Transverse colon (tissue), 4 donors: ENCODE results near the gene CDK11A. TPM values are rescaled to one million over a fixed set of nuclear protein-coding genes. Genes with fewer than 3 reads are reported as not detected.

Experiments
- DNase-seq: peaks from one replicate; pipeline ENCODE4 v3.0.0-alpha.2; 2019
- H3K27ac ChIP-seq, 4 donors: fragments of 200-600 bp; sonication (generic); 2 replicates each; pipeline ENCODE4 v1.5.1; 2016 to 2018; ENCODE audit warnings: inconsistent platforms in 4 of 4
- H3K27me3 ChIP-seq: fragments of 200-600 bp; sonication (generic); 2 replicates; pipeline ENCODE4 v1.5.1; 2017; ENCODE audit warnings: inconsistent platforms
- H3K36me3 ChIP-seq, 4 donors: fragments of 200-600 bp; sonication (generic); 2 replicates each; pipeline ENCODE4 v1.5.1; 2017 to 2019; ENCODE audit warnings: inconsistent platforms in 4 of 4
- H3K4me1 ChIP-seq, 4 donors: fragments of 200-600 bp; sonication (generic); 2 replicates each; pipeline ENCODE4 v1.5.1; 2017 to 2020; ENCODE audit warnings: inconsistent platforms in 4 of 4
- H3K4me3 ChIP-seq, 4 donors: fragments of 200-600 bp; sonication (generic); 1 replicate in 1 of 4; 2 replicates in 3 of 4; pipeline versions ENCODE4 v1.5.1 to v1.6.1; 2017 to 2019; ENCODE audit warnings: inconsistent platforms in 4 of 4
- H3K9me3 ChIP-seq, 2 donors: fragments of 200-600 bp; sonication (generic); 2 replicates each; pipeline ENCODE4 v1.5.1; 2017 to 2019; ENCODE audit warnings: inconsistent platforms in 2 of 2
- EP300 ChIP-seq: sonication (generic); formaldehyde crosslinking; IDR thresholded peaks from one replicate; pipeline ENCODE4 v1.6.1; 2017; ENCODE audit warnings: antibody characterized with exemption, low read depth
- POLR2A ChIP-seq: fragments of 450-650 bp; IDR thresholded peaks from one replicate; pipeline ENCODE4 v1.6.1; 2016; ENCODE audit warnings: antibody characterized with exemption, mild to moderate bottlenecking, moderate library complexity
- POLR2AphosphoS5 ChIP-seq, 3 donors: sonication (generic); formaldehyde crosslinking; IDR thresholded peaks; one replicate each; pipeline ENCODE4 v1.6.1; 2016; ENCODE audit warnings: antibody characterized with exemption in 3 of 3
- whole genome bisulfite sequencing, 2 donors: methylation state at CpG; one replicate each; pipeline ENCODE4 v1.1.5; 2018; ENCODE audit warnings: low coverage in 1 of 2; 5-methylcytosine and 5-hydroxymethylcytosine counted together
- in situ Hi-C, 4 donors: fragments of 200-750 bp; cut with MboI; loops; one replicate each; pipeline versions ENCODE4 v1.15.0 to v1.15.1; 2017; ENCODE audit warnings: low sequenced_read_pairs in 3 of 4, low pct_ligation_motif_present in 1 of 4, low pct_unique_long_range_greater_than_20kb in 1 of 4
- intact Hi-C: fragments of 100-400 bp; cut with DNase I; formaldehyde crosslinking; loops from one replicate; pipeline ENCODE4 v1.15.1; 2023; ENCODE audit warnings: low total_unique reads
- total RNA-seq, 4 donors: library from RNA; depleted of rRNA; stranded (reverse); fragments of >200 nt; gene quantifications; one replicate each; pipeline ENCODE4 v1.1.0, GENCODE V29; 2016
- TF ChIP-seq, protein P1 (sequence below), 5 experiments: fragments of 200-600 bp in 3 of 5; fragments of 450-650 bp in 2 of 5; sonication (generic) in 3 of 5; IDR thresholded peaks; 1 replicate in 2 of 5; 2 replicates in 3 of 5; pipeline ENCODE4 v1.5.1; 2016 to 2017; ENCODE audit warnings: antibody characterized with exemption in 5 of 5, inconsistent platforms in 3 of 5, mild to moderate bottlenecking in 2 of 5, moderate library complexity in 1 of 5

The CDK11A gene
- total RNA-seq, 4 donors from 2014 or later: 52.9 to 250 (median 161) TPM

DNA sequence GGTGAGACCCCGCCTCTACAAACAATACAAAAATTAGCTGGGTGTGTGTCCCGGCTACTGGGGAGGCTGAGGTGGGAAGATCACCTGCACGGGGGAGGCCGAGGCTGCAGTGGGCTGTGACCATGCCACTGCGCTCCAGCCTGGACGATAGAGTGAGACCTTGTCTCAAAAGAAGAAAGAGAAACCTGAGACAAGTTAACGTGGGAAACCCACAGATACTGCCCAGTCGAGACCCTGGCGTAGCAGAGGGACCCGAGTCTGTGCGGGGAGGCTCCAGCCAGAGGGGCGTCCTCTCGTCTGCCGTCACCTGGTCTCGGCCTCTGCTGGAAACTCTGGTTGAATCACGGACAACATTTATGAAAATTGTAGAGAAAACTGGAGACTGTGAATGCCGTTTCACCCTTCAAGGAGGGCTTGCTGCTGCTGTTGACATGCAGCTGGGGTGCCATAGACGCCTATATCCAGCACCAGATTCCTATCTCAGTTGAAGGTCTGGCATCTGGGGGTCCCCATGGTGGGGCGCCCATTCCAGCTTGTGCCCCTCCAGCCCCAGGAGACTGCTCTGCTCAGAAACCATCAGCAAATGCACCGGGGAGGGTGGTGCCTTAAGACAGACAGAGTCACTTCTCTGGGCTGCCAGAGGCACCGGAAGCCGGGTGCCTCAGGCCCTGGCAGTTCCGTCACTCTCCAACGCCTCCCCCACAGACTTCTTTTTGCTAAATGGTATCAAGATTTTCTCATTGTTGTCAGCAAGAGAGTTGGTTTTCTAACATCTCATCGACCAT is 51.8 kb downstream of the CDK11A start:
- Histone ChIP-seq H3K4me3 (no peak overlapping the region), H3K4me1 (no peaks in the 10 kb centered on the region), H3K9me3 (no peaks in the 10 kb centered on the region), H3K27me3 (no peaks in the 10 kb centered on the region), H3K27ac (no peak overlapping the region), H3K36me3 (peaks cover 0 to 21% (median 5%) of the 10 kb centered on the region in 4 donors)
- in situ Hi-C loops (no loop called here), intact Hi-C loops (no loop called here)
- TF ChIP-seq EP300 (no peak), POLR2A (no peak), POLR2AphosphoS5 (IDR thresholded peaks at IDR 0.05) (no peak)
- TF ChIP-seq, protein P1, sequence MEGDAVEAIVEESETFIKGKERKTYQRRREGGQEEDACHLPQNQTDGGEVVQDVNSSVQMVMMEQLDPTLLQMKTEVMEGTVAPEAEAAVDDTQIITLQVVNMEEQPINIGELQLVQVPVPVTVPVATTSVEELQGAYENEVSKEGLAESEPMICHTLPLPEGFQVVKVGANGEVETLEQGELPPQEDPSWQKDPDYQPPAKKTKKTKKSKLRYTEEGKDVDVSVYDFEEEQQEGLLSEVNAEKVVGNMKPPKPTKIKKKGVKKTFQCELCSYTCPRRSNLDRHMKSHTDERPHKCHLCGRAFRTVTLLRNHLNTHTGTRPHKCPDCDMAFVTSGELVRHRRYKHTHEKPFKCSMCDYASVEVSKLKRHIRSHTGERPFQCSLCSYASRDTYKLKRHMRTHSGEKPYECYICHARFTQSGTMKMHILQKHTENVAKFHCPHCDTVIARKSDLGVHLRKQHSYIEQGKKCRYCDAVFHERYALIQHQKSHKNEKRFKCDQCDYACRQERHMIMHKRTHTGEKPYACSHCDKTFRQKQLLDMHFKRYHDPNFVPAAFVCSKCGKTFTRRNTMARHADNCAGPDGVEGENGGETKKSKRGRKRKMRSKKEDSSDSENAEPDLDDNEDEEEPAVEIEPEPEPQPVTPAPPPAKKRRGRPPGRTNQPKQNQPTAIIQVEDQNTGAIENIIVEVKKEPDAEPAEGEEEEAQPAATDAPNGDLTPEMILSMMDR (IDR thresholded peaks at IDR 0.05): no peak
- DNase-seq: no peak
- 95% methylated on average over 17 to 25 of the region's 25 CpGs for WGBS, 2 donors

DNA sequence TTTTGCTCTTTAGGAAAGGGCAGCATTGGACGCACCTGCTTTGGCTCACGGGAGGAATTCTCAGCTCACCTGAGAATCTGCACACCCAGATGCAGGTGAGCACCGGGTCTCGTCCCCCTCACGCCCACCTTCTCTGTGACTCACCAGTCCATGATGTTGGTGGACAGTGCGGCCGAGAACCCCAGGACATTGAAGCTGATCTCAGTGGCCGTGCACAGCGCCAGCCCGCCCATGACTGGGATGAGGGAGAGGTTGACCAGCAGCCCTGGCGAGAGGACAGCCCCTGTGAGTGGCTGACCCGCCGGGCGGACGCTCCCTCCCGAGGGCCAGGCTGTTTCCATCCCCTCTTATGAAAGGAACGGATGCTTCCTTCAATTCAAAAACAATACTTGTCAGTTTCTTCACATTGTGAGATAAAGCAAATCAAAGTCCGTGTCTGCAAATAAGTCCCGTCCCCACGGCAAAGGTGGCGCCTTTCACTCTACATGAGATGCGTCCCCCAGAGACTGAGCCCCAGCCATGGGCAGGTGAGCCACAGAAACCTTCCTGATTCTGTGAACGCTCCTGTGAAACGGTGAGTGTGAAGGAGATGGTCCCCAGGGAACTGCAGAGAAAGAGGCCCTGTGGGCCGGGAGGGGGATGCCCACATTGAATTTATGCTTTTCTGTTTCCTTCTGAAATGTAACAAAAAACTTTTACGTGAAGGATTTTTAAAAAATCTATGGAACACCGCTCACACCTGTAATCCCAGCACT is 52.6 kb downstream of the CDK11A start:
- Histone ChIP-seq H3K36me3 (peaks cover 0 to 23% (median 5%) of the 10 kb centered on the region in 4 donors), H3K9me3 (no peaks in the 10 kb centered on the region)

DNA sequence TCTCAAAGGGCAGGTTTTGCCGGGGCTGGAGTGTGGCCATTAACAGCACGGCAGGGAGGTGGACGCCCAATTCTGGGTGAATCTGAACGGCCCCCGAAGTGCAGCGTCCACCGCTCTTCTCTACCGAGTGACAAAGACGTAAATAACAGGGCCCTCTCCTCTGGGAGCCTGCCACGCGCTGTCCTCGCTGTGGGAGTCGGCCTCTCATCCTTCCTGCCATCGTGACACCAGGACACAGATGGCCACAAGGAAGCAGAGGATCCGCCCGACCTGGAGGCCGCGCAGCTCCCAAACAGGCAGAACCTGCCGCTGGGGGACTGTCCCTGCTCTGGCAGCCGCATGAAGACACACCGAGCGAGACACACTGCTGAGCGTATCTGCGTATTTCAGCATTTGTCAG is 53.3 kb downstream of the CDK11A start:
- Histone ChIP-seq H3K27ac (no peak overlapping the region), H3K4me1 (no peaks in the 10 kb centered on the region), H3K9me3 (no peaks in the 10 kb centered on the region), H3K36me3 (peaks cover 0 to 30% (median 9%) of the 10 kb centered on the region in 4 donors), H3K27me3 (no peaks in the 10 kb centered on the region), H3K4me3 (no peak overlapping the region)
- TF ChIP-seq, protein P1 (IDR thresholded peaks at IDR 0.05): no peak
- TF ChIP-seq EP300 (no peak), POLR2A (no peak), POLR2AphosphoS5 (IDR thresholded peaks at IDR 0.05) (no peak)
- in situ Hi-C loops (no loop called here), intact Hi-C loops (no loop called here)
- 93% methylated on average over 24 of the region's 24 CpGs; no CpG with 5 or more reads in 1 of the 2 donors for WGBS, 2 donors
- DNase-seq: no peak

More for the DNA sequence above, 52.6 kb downstream of the CDK11A start:
- Histone ChIP-seq H3K4me3 (no peak overlapping the region), H3K27ac (no peak overlapping the region), H3K27me3 (no peaks in the 10 kb centered on the region), H3K4me1 (no peaks in the 10 kb centered on the region)
- WGBS, 2 donors: 87% methylated on average over 26 of the region's 27 CpGs; no CpG with 5 or more reads in 1 of the 2 donors
- TF ChIP-seq POLR2AphosphoS5 (IDR thresholded peaks at IDR 0.05): no peak
- TF ChIP-seq, protein P1 (IDR thresholded peaks at IDR 0.05): no peak
- no peak for TF ChIP-seq EP300
- no peak for TF ChIP-seq POLR2A
- in situ Hi-C loops: no loop called here
- intact Hi-C loops: no loop called here
- no peak for DNase-seq
